Neural cell (in vitro differentiated cells): ENCODE measurements around the gene ZNF804A. TPM values are rescaled to one million over a fixed set of nuclear protein-coding genes. Genes with fewer than 3 reads are reported as not detected.

ENCODE experiments used
- H2AFZ ChIP-seq: fragments of 200-600, 300-800 bp; sonication (generic), shearing (Covaris generic); 2 replicates; pipeline ENCODE4 v1.6.0; 2014; ENCODE audit warnings: low read depth, mild to moderate bottlenecking, antibody characterized with exemption, low read length, moderate library complexity
- H3F3A ChIP-seq: fragments of 200-600 bp; shearing (Covaris generic); 2 replicates; pipeline ENCODE4 v1.6.1; 2016; ENCODE audit warnings: mild to moderate bottlenecking, moderate library complexity, mixed read lengths, antibody characterized with exemption, low read length; ENCODE audit not compliant: insufficient read depth, poor library complexity, severe bottlenecking
- H3K27ac ChIP-seq: fragments of 200-600, 300-800 bp; sonication (generic), shearing (Covaris generic); 2 replicates; pipeline ENCODE4 v1.5.1; 2014; ENCODE audit warnings: mild to moderate bottlenecking, low read length, moderate library complexity
- H3K27me3 ChIP-seq: fragments of 300-800, 200-600 bp; sonication (generic), shearing (Covaris generic); 2 replicates; pipeline ENCODE4 v1.6.0; 2014; ENCODE audit warnings: mild to moderate bottlenecking, low read depth, low read length, moderate library complexity; ENCODE audit not compliant: insufficient read depth
- H3K36me3 ChIP-seq: fragments of 300-800, 200-600 bp; sonication (generic), shearing (Covaris generic); 2 replicates; pipeline ENCODE4 v1.5.1; 2014; ENCODE audit warnings: mild to moderate bottlenecking, antibody characterized with exemption, low read length, moderate library complexity; ENCODE audit not compliant: insufficient read depth
- H3K4me2 ChIP-seq: fragments of 300-800, 200-600 bp; sonication (generic), shearing (Covaris generic); 2 replicates; pipeline ENCODE4 v1.6.0; 2014; ENCODE audit warnings: mild to moderate bottlenecking, low read length
- H3K4me3 ChIP-seq: fragments of 300-800, 200-600 bp; sonication (generic), shearing (Covaris generic); 2 replicates; pipeline ENCODE4 v1.5.1; 2014; ENCODE audit warnings: mild to moderate bottlenecking, low read length, moderate library complexity
- H3K79me2 ChIP-seq: fragments of 200-600 bp; shearing (Covaris generic); replicated peaks from 2 replicates; pipeline ENCODE4 v1.6.0; 2014; ENCODE audit warnings: mild to moderate bottlenecking, low read length, moderate library complexity; ENCODE audit not compliant: insufficient read depth
- H3K9ac ChIP-seq: fragments of 300-800, 200-600 bp; sonication (generic), shearing (Covaris generic); 2 replicates; pipeline ENCODE4 v1.6.1; 2016; ENCODE audit warnings: mild to moderate bottlenecking, low read length, mixed read lengths
- H3K9me2 ChIP-seq: fragments of 200-600 bp; shearing (Covaris generic); 2 replicates; pipeline ENCODE4 v1.6.1; 2016; ENCODE audit warnings: mild to moderate bottlenecking, low read length, mixed read lengths; ENCODE audit not compliant: insufficient read depth
- H3K9me3 ChIP-seq: fragments of 200-600, 300-800 bp; sonication (generic), shearing (Covaris generic); 2 replicates; pipeline ENCODE4 v1.6.1; 2016; ENCODE audit warnings: mild to moderate bottlenecking, mixed run types, low read length, moderate library complexity, mixed read lengths
- H4K20me1 ChIP-seq: fragments of 200-600 bp; shearing (Covaris generic); 2 replicates; pipeline ENCODE4 v1.6.1; 2016; ENCODE audit warnings: mild to moderate bottlenecking, mixed run types; ENCODE audit not compliant: insufficient read depth
- EP300 ChIP-seq: fragments of 450-650 bp; conservative IDR thresholded peaks from 2 replicates; pipeline ENCODE4 v1.6.1; 2014; ENCODE audit warnings: antibody characterized with exemption, mild to moderate bottlenecking, moderate library complexity; ENCODE audit not compliant: poor library complexity, severe bottlenecking
- EZH2 ChIP-seq: fragments of 200-600, 300-800 bp; shearing (Covaris generic), sonication (generic); IDR thresholded peaks from 2 replicates; pipeline ENCODE4 v1.6.1; 2014; ENCODE audit warnings: antibody characterized with exemption, low read length, borderline replicate concordance, mild to moderate bottlenecking; ENCODE audit not compliant: insufficient read depth, poor library complexity, severe bottlenecking
- MXI1 ChIP-seq: fragments of 450-650 bp; conservative IDR thresholded peaks from 2 replicates; pipeline ENCODE4 v1.6.1; 2014; ENCODE audit warnings: antibody characterized with exemption, mild to moderate bottlenecking; ENCODE audit not compliant: poor library complexity, severe bottlenecking
- POLR2AphosphoS5 ChIP-seq: IDR thresholded peaks from 2 replicates; pipeline ENCODE4 v1.6.1; 2012
- RAD21 ChIP-seq: fragments of 450-650 bp; conservative IDR thresholded peaks from 2 replicates; pipeline ENCODE4 v1.6.1; 2014; ENCODE audit warnings: antibody characterized with exemption, mild to moderate bottlenecking, moderate library complexity
- SMC3 ChIP-seq: fragments of 450-650 bp; conservative IDR thresholded peaks from 2 replicates; pipeline ENCODE4 v1.6.1; 2014; ENCODE audit warnings: antibody characterized with exemption, mild to moderate bottlenecking, moderate library complexity; ENCODE audit not compliant: poor library complexity
- TAF1 ChIP-seq: IDR thresholded peaks from 2 replicates; pipeline ENCODE4 v1.6.1; 2012; ENCODE audit warnings: low read depth
- polyA plus RNA-seq: library from polyadenylated mRNA; depleted of rRNA; stranded (reverse); fragments of >200 nt; gene quantifications from 2 replicates; pipeline ENCODE4 v1.2.3, GENCODE V29; 2014
- TF ChIP-seq, protein P1 (sequence below): fragments of 450-650 bp; IDR thresholded peaks from 2 replicates; pipeline ENCODE4 v1.5.1; 2014; ENCODE audit warnings: antibody characterized with exemption, mild to moderate bottlenecking, moderate library complexity; ENCODE audit not compliant: poor library complexity, severe bottlenecking
- TF ChIP-seq, protein P2 (sequence below): IDR thresholded peaks from 2 replicates; pipeline ENCODE4 v1.6.1; 2012; ENCODE audit warnings: borderline replicate concordance

Gene ZNF804A
- polyA plus RNA-seq, 1 donor from 2014 or later = 2.7 TPM

DNA sequence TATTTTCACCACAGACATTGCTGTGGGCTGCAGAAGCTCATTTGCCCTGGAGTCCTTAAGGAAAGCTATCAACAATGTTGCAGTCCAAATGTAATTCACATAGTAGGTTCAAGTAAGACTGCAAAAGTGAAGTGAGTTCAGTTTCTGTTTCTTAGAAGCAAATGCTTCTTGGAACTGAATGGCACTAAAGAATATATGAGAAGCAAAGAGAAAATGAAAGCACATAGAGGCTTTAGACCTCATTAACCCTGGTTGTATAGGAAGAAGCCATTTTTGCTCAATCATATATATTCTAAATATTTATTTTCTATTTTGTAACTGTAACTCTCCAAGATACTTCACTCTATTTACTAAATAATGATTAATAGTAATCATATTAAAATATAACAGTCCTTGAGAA is 292.0 kb downstream of the ZNF804A start:
- no peak overlapping the region for H2AFZ ChIP-seq
- no peak overlapping the region for H3K9ac ChIP-seq
- H3K27me3 ChIP-seq = no peaks in the 10 kb centered on the region
- no peaks in the 10 kb centered on the region for H4K20me1 ChIP-seq
- no peak overlapping the region for H3K4me2 ChIP-seq
- no peaks in the 10 kb centered on the region for H3K9me3 ChIP-seq
- no peak overlapping the region for H3K4me3 ChIP-seq
- H3F3A ChIP-seq = no peaks in the 10 kb centered on the region
- H3K79me2 ChIP-seq = no peaks in the 10 kb centered on the region
- H3K27ac ChIP-seq = no peak overlapping the region
- TF ChIP-seq EZH2 = no peak
- TF ChIP-seq, protein P1, sequence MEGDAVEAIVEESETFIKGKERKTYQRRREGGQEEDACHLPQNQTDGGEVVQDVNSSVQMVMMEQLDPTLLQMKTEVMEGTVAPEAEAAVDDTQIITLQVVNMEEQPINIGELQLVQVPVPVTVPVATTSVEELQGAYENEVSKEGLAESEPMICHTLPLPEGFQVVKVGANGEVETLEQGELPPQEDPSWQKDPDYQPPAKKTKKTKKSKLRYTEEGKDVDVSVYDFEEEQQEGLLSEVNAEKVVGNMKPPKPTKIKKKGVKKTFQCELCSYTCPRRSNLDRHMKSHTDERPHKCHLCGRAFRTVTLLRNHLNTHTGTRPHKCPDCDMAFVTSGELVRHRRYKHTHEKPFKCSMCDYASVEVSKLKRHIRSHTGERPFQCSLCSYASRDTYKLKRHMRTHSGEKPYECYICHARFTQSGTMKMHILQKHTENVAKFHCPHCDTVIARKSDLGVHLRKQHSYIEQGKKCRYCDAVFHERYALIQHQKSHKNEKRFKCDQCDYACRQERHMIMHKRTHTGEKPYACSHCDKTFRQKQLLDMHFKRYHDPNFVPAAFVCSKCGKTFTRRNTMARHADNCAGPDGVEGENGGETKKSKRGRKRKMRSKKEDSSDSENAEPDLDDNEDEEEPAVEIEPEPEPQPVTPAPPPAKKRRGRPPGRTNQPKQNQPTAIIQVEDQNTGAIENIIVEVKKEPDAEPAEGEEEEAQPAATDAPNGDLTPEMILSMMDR = no peak
- TF ChIP-seq EP300 = no peak
- TF ChIP-seq RAD21 = no peak
- TF ChIP-seq TAF1 = no peak
- no peak for TF ChIP-seq MXI1
- TF ChIP-seq SMC3 = no peak
- TF ChIP-seq POLR2AphosphoS5 = no peak
- TF ChIP-seq, protein P2, sequence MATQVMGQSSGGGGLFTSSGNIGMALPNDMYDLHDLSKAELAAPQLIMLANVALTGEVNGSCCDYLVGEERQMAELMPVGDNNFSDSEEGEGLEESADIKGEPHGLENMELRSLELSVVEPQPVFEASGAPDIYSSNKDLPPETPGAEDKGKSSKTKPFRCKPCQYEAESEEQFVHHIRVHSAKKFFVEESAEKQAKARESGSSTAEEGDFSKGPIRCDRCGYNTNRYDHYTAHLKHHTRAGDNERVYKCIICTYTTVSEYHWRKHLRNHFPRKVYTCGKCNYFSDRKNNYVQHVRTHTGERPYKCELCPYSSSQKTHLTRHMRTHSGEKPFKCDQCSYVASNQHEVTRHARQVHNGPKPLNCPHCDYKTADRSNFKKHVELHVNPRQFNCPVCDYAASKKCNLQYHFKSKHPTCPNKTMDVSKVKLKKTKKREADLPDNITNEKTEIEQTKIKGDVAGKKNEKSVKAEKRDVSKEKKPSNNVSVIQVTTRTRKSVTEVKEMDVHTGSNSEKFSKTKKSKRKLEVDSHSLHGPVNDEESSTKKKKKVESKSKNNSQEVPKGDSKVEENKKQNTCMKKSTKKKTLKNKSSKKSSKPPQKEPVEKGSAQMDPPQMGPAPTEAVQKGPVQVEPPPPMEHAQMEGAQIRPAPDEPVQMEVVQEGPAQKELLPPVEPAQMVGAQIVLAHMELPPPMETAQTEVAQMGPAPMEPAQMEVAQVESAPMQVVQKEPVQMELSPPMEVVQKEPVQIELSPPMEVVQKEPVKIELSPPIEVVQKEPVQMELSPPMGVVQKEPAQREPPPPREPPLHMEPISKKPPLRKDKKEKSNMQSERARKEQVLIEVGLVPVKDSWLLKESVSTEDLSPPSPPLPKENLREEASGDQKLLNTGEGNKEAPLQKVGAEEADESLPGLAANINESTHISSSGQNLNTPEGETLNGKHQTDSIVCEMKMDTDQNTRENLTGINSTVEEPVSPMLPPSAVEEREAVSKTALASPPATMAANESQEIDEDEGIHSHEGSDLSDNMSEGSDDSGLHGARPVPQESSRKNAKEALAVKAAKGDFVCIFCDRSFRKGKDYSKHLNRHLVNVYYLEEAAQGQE = no peak
- H3K36me3 ChIP-seq = no peaks in the 10 kb centered on the region
- no peaks in the 10 kb centered on the region for H3K9me2 ChIP-seq

DNA sequence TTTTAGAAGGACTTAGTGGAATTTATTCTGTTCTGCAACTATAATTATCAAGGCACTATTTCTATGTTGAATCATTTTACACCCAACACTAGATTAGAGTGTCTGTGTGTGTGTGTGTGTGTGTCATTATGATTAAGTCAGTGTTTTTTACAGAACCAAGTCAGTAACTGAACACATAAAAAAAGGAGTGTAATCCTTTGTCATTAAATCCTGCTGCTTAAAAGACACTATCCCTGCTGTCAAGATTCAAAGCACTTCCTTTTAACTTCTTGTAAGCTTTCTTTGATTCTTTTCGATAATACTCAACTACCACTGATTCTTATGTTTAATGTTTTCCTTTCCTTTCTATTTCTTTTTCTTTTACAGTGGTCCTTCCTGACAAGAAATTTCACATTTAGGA is 306.7 kb downstream of the ZNF804A start:
- no peaks in the 10 kb centered on the region for H3K27me3 ChIP-seq
- no peak overlapping the region for H3K4me3 ChIP-seq
- no peak overlapping the region for H3K9ac ChIP-seq
- no peaks in the 10 kb centered on the region for H3K36me3 ChIP-seq
- H3K9me2 ChIP-seq = no peaks in the 10 kb centered on the region
- TF ChIP-seq TAF1 = no peak
- TF ChIP-seq SMC3 = no peak
- TF ChIP-seq, protein P1 = no peak
- no peak for TF ChIP-seq POLR2AphosphoS5
- no peak for TF ChIP-seq EP300
- H3K4me2 ChIP-seq = no peak overlapping the region
- H4K20me1 ChIP-seq = no peaks in the 10 kb centered on the region
- no peaks in the 10 kb centered on the region for H3K9me3 ChIP-seq
- no peaks in the 10 kb centered on the region for H3K79me2 ChIP-seq
- H2AFZ ChIP-seq = no peak overlapping the region
- no peak overlapping the region for H3K27ac ChIP-seq
- H3F3A ChIP-seq = no peaks in the 10 kb centered on the region
